Activated CD4-positive, alpha-beta T cell treated with anti-CD3 and anti-CD28 coated beads, Interleukin-2, Interleukin-6, amounts not matched to agents 100 ng/mL and 50 ng/mL, durations not matched to agents 16 hours and 8 hours (primary cell): ENCODE measurements around the gene ARMC2.
A peak's percentile ranks its signal among the peaks of the same experiment; 100 is the strongest.
"Not testable (repeated sequence)": the region's sequence is repeated elsewhere in the genome, so short reads cannot be mapped to it uniquely, and the experiment has no call there.

Experiments
- DNase-seq: peaks from one replicate; pipeline ENCODE4 v3.0.0-alpha.2; 2020

The ARMC2 gene

GRCh38 chr6:108873971-108874370 is 25.7 kb downstream of the ARMC2 start:
- DNase-seq, result no peak

GRCh38 chr6:108874470-108875160 is 26.4 kb downstream of the ARMC2 start:
- peak; percentile 87 for DNase-seq

- no peak for DNase-seq
Observed at GRCh38 chr6:108875161-108875555, 26.9 kb downstream of the ARMC2 start.

GRCh38 chr6:108877046-108877751 is 29.0 kb downstream of the ARMC2 start:
- DNase-seq, result no peak

GRCh38 chr6:108878942-108879341 is 30.7 kb downstream of the ARMC2 start:
- no peak for DNase-seq

GRCh38 chr6:108883172-108883571 is 35.0 kb downstream of the ARMC2 start:
- DNase-seq, result peak; percentile 82

- no peak for DNase-seq
Observed at GRCh38 chr6:108884211-108885059, 36.2 kb downstream of the ARMC2 start.

- DNase-seq, result no peak
Observed at GRCh38 chr6:108888052-108888451, 39.8 kb downstream of the ARMC2 start.

GRCh38 chr6:108888745-108889144 is 40.5 kb downstream of the ARMC2 start:
- no peak for DNase-seq

- not testable (repeated sequence) for DNase-seq
Observed at GRCh38 chr6:108890898-108891297, 42.7 kb downstream of the ARMC2 start.

GRCh38 chr6:108895571-108895970 is 47.3 kb downstream of the ARMC2 start:
- no peak for DNase-seq

- peak; percentile 74 for DNase-seq
Observed at GRCh38 chr6:108896111-108896661, 48.0 kb downstream of the ARMC2 start.

- no peak for DNase-seq
Observed at GRCh38 chr6:108897371-108897770, 49.1 kb downstream of the ARMC2 start.

- DNase-seq, result no peak
Observed at GRCh38 chr6:108902382-108902792, 54.2 kb downstream of the ARMC2 start.

GRCh38 chr6:108903796-108904195 is 55.6 kb downstream of the ARMC2 start:
- DNase-seq, result no peak

GRCh38 chr6:108904741-108905140 is 56.5 kb downstream of the ARMC2 start:
- DNase-seq, result no peak

GRCh38 chr6:108914235-108915022 is 66.2 kb downstream of the ARMC2 start:
- DNase-seq, result peak; percentile 58

GRCh38 chr6:108915258-108915657 is 67.0 kb downstream of the ARMC2 start:
- DNase-seq, result no peak

- peak; percentile 36 for DNase-seq
Observed at GRCh38 chr6:108916026-108916686, 67.9 kb downstream of the ARMC2 start.

- DNase-seq, result no peak
Observed at GRCh38 chr6:108920751-108921150, 72.5 kb downstream of the ARMC2 start.

- peak; percentile 87 for DNase-seq
Observed at GRCh38 chr6:108921547-108922361, 73.5 kb downstream of the ARMC2 start.
